ENCODE results near the gene AMPD2. TPM values are rescaled to one million over a fixed set of nuclear protein-coding genes. Genes with fewer than 3 reads are reported as not detected.

Gene AMPD2
- total and polyA plus RNA-seq, 2 donors from 2014 or later = 21.1 to 55.3 TPM

DNA sequence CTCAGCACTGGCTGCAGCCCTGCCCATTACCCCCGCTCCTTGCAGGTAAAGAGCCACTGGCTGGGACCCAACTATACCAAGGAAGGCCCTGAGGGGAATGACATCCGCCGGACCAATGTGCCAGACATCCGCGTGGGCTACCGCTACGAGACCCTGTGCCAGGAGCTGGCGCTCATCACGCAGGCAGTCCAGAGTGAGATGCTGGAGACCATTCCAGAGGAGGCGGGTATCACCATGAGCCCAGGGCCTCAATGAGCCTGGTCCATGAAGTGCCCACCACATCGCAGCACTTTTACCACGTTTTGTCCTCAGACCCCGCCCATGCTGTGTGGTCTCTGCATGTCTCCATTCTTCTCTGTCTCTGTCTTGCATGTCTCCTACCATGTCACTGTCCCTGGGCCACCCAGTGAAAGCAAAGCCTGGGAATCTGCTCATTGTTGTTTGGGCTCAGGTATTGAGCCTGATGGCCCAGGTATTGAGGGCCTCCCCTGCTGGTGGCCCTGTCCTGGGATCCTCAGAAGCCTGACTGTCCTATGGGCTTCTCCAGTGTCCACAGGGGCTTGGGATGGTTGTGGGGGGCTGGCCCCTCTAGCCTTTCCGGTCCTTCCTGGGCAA is 11.4 kb downstream of the AMPD2 start:
- DNase-seq (no peak), FAIRE-seq (no peak)
- Histone ChIP-seq H3K27me3 (ENCODE audit: control insufficient read depth, insufficient read depth, low read length) (no peaks in the 10 kb centered on the region), H3K9ac (ENCODE audit: low read length in 3 of 3) (no peak overlapping the region), H3K27ac (ENCODE audit: low read depth in 2 of 2, low read length in 2 of 2) (no peak overlapping the region), H3K36me3 (ENCODE audit: control insufficient read depth in 2 of 3, insufficient read depth in 3 of 3, low read length in 3 of 3) (peaks cover 2 to 39% (median 17%) of the 10 kb centered on the region in 3 donors), H3K4me3 (ENCODE audit: low read length in 3 of 3) (no peak overlapping the region), H3K4me1 (ENCODE audit: control insufficient read depth in 2 of 3, insufficient read depth in 2 of 3, low read depth in 1 of 3, low read length in 3 of 3) (peaks cover 0 to 4% (median 0%) of the 10 kb centered on the region in 3 donors), H3K9me3 (ENCODE audit: control insufficient read depth in 2 of 3, insufficient read depth in 1 of 3, low read length in 3 of 3) (no peaks in the 10 kb centered on the region)
- intact Hi-C loops (cut with DNase I) = no loop called here
- TF ChIP-seq, protein P1, sequence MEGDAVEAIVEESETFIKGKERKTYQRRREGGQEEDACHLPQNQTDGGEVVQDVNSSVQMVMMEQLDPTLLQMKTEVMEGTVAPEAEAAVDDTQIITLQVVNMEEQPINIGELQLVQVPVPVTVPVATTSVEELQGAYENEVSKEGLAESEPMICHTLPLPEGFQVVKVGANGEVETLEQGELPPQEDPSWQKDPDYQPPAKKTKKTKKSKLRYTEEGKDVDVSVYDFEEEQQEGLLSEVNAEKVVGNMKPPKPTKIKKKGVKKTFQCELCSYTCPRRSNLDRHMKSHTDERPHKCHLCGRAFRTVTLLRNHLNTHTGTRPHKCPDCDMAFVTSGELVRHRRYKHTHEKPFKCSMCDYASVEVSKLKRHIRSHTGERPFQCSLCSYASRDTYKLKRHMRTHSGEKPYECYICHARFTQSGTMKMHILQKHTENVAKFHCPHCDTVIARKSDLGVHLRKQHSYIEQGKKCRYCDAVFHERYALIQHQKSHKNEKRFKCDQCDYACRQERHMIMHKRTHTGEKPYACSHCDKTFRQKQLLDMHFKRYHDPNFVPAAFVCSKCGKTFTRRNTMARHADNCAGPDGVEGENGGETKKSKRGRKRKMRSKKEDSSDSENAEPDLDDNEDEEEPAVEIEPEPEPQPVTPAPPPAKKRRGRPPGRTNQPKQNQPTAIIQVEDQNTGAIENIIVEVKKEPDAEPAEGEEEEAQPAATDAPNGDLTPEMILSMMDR (IDR thresholded peaks at IDR 0.05; ENCODE audit: borderline replicate concordance, extremely low read depth, insufficient read depth) = no peak

DNA sequence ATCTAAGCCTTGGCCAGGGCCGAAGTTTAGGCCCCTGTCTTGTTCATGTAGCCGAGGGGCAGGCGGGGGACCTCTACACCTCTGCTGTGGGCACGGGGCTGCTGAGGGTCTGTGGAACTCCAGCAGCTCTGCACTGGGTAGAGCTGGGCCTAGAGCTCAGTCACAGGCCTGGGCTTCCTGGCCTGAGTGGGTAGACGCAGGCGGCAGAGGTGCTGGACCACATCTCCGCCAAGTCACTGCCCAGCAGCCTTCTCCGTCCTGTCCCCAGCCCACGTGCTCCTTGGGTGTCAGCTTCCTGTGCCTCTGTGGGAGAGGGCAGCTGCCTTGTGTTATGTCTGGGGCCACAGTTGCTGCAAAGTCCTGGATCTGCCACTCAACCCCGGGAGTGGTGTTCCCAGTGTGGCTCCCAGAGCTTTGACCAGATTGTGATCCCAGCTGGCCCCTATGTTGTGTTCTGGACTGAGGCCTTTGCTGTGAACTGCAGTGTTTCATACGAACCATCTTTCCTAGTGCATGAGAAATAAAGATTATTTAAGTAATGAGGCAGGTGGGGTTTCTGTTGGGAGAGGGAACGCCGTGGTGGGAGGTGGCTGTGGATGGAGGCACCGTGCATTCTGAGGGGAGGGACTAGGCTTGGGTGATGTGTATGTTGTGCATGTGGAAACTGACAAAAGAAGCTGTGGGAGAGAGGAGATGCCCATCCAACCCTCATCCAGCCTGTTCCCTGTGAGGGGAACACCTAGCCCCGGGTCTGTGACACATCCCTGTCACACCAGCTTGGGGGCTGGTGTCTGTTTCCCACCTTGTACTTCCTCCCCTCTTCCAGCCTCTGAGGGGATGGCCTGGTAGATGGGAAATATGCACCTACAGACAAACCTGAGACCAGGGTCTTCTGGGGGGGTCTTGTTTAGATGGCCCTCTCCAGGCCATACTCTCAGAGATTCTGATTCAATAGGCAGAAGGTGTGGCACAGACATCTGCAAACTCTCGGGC is 12.2 kb downstream of the AMPD2 start:
- TF ChIP-seq, protein P1 (IDR thresholded peaks at IDR 0.05; ENCODE audit: borderline replicate concordance, extremely low read depth, insufficient read depth) = no peak
- H3K9me3 ChIP-seq (ENCODE audit: control insufficient read depth in 2 of 3, insufficient read depth in 1 of 3, low read length in 3 of 3) = no peaks in the 10 kb centered on the region
- H3K9ac ChIP-seq (ENCODE audit: low read length in 3 of 3) = no peak overlapping the region
- peaks cover 2 to 36% (median 17%) of the 10 kb centered on the region in 3 donors for H3K36me3 ChIP-seq (ENCODE audit: control insufficient read depth in 2 of 3, insufficient read depth in 3 of 3, low read length in 3 of 3)
- H3K27ac ChIP-seq (ENCODE audit: low read depth in 2 of 2, low read length in 2 of 2) = no peak overlapping the region
- H3K4me3 ChIP-seq (ENCODE audit: low read length in 3 of 3) = no peak overlapping the region
- H3K4me1 ChIP-seq (ENCODE audit: control insufficient read depth in 2 of 3, insufficient read depth in 2 of 3, low read depth in 1 of 3, low read length in 3 of 3) = peaks cover 0 to 4% (median 4%) of the 10 kb centered on the region in 3 donors
- intact Hi-C loops (cut with DNase I) = no loop called here
- no peaks in the 10 kb centered on the region for H3K27me3 ChIP-seq (ENCODE audit: control insufficient read depth, insufficient read depth, low read length)
- no peak for FAIRE-seq
- DNase-seq = peak in 1 of 5 donors; percentile 67

DNA sequence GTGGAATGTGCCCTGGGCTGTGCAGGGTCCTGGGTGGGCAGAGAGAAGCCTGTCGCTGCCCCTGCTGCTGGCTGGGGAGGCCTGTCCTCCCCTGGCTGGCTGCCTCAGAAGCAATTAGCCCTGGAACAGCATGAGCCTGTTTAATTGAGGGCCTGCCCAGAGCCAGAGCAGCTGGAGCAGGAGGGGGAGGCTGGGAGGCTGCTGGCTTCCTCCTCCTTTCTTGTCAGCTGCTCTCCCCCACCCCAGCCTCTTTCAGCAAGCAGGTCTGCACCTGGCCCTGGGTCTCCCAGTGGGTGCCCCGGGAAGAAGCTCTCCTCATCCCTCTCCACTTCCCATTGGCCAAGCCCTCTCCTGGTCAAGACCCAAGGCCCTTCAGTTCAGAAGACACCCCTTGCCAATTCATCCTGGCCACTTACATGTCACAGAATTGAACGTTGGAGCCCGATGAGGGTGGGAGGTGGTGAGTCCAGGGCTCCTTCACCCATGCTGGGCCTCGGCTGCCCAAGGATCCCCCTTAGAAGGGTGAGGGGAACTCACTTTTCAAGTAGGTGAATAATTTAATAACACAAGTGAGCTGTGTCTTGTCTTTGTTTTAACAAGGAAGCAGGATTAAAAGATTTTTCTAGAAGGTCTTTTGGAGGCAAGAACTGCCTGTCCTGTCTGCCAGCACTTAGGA is 13.2 kb downstream of the AMPD2 start:
- FAIRE-seq = no peak
- no peaks in the 10 kb centered on the region for H3K27me3 ChIP-seq (ENCODE audit: control insufficient read depth, insufficient read depth, low read length)
- TF ChIP-seq, protein P1 (IDR thresholded peaks at IDR 0.05; ENCODE audit: borderline replicate concordance, extremely low read depth, insufficient read depth) = no peak
- intact Hi-C loops (cut with DNase I) = no loop called here
- DNase-seq = peak in 3 of 5 donors; percentile 68 to 77 (median 72)
- H3K4me1 ChIP-seq (ENCODE audit: control insufficient read depth in 2 of 3, insufficient read depth in 2 of 3, low read depth in 1 of 3, low read length in 3 of 3) = peaks cover 0 to 4% (median 4%) of the 10 kb centered on the region in 3 donors
- H3K27ac ChIP-seq (ENCODE audit: low read depth in 2 of 2, low read length in 2 of 2) = no peak overlapping the region
- H3K9ac ChIP-seq (ENCODE audit: low read length in 3 of 3) = no peak overlapping the region
- no peak overlapping the region for H3K4me3 ChIP-seq (ENCODE audit: low read length in 3 of 3)
- peaks cover 2 to 26% (median 15%) of the 10 kb centered on the region in 3 donors for H3K36me3 ChIP-seq (ENCODE audit: control insufficient read depth in 2 of 3, insufficient read depth in 3 of 3, low read length in 3 of 3)
- H3K9me3 ChIP-seq (ENCODE audit: control insufficient read depth in 2 of 3, insufficient read depth in 1 of 3, low read length in 3 of 3) = no peaks in the 10 kb centered on the region
